ENCODE measurements around the gene SHISA6.

SHISA6 gene

DNA sequence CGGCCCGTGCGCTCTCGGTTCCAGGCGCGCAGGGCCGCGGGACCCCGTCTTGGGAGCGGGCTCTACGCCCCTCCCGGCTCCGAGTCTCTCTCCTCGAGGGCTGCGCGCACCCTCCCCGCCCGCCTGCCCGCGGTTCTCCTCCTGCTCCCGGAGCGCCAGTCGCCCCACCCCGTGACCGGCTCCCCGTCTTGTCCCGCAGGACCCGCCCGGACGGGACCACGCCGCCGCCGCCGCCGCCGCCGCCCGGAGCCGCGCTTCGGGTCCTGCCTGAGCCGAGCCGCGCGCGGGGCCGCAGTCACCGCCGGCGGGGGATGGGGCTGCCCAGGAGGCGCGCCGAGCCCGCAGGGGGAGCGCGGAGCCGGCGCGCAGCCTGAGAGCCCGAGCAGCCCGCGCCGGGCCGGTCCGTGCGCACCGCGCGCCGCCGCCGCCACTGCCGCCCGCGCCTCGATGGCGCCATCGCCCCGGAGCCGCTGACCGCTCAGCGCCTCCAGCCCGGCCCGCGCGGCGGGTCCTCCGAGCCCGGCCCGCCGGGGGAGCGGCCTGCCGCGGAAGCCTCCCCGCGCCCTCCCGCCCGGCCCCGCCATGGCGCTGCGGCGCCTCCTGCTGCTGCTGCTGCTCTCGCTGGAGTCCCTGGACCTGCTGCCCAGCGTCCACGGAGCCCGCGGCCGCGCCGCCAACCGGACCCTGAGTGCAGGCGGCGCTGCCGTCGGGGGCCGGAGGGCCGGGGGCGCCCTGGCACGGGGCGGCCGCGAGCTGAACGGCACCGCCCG, at the start of gene SHISA6:
SHISA6 (plus strand) TSS at position 373 of the 770 bp plus-strand sequence.
- no peak for DNase-seq (ENCODE audit: low read depth in 2 of 2)

- DNase-seq (ENCODE audit: low read depth in 2 of 2), result no peak
Observed at GRCh38 chr17:11195801-11196200, 45.2 kb upstream of the SHISA6 start.

GRCh38 chr17:11204991-11205390, 36.0 kb upstream of the SHISA6 start:
- no peak for DNase-seq (ENCODE audit: low read depth in 2 of 2)

DNA sequence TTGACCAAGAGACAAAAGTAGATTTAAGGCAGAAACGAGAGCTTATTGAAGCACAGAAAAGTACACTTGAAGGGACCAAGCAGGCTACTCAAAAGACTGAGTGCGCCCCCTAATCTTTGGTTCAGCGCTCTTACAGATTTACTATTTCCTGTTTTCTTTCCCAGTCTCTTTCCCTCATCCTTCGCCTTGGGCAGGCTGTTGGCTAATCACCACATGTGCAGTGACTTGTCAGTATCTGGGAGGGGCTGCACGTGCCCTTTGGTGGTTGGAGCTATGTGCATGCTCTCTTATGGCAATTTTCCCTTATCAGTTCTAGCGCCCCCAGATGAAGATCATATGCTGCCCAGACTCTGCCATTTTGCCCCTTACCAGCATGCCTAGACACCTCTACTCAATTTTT, 35.4 kb upstream of the SHISA6 start:
- DNase-seq (ENCODE audit: low read depth in 2 of 2), result no peak

DNA sequence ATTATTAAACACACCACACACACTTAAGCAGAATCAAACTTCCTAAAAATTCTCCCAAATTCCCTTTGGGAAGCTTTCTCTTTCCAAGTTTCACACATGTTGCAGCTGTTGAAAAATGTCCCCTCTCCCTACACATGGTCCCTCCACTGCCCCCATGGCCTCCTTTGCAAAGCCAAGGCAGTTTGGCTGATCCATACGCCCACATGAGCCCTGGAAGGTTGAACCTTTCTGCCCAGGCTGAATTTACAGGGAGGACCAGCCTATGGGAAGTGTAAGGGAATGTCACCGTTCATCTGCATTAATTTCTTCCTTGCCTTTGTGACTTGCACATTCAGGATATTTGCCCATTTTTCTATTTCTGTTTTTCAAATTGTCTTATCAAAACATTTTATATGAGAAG, 31.1 kb upstream of the SHISA6 start:
- no peak for DNase-seq (ENCODE audit: low read depth in 2 of 2)

DNA sequence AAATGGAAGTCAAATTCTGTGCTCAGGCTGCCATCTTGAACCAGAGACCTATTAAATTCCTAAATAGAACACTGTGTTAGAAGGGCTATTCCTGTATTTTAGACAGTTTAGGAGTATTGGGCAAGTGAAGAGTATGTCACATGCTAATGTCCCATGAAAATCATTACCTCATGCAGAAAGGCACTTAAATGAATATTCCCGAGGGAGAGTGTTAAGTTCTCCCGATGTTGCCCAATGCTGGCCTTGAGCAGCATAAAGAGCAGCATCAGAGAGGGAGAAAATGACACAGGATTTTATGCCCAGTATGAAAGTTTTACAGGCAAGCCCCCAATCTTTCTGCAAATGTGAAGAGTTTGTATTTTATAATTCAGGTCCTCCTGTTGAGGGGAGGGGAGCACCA, 28.2 kb upstream of the SHISA6 start:
- no peak for DNase-seq (ENCODE audit: low read depth in 2 of 2)

DNA sequence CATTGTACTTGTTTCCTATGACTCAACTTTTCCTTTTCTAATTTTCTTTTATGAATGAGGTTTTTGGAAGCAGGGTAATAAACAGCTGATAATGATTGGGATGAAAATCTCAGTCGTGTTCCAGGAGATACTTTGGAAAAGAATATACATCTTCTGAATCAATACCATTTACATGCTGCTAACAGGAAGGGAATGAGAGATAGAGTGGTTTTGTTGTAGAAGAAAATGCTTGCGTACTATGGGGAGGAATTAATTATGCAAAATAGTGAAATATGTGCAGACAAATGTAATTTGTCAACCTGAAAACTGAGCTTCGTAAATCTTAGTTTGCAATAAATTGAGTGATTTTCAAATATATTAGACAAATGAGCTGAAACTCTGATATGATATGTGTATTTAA, 24.0 kb upstream of the SHISA6 start:
- DNase-seq (ENCODE audit: low read depth in 2 of 2), result no peak

DNA sequence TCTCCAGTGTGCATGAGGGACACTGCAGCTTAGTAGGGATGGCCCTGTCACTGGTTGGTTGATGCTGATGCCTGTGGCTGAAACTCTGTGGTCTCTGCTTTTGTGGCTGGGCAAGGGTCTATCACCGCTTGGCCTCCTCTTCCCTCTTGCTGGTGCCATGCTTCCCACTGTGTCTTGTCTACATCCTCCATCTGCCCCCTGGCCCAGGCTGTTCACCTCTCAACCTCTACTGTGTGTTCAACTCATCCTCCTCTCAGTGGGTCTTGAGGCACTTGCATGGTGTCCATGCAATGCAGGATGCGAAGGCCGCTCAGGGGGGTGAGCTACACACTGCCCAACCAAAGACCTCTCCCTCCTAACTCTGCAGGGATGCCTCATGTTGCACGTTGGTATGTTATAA, 19.8 kb upstream of the SHISA6 start:
- no peak for DNase-seq (ENCODE audit: low read depth in 2 of 2)

DNA sequence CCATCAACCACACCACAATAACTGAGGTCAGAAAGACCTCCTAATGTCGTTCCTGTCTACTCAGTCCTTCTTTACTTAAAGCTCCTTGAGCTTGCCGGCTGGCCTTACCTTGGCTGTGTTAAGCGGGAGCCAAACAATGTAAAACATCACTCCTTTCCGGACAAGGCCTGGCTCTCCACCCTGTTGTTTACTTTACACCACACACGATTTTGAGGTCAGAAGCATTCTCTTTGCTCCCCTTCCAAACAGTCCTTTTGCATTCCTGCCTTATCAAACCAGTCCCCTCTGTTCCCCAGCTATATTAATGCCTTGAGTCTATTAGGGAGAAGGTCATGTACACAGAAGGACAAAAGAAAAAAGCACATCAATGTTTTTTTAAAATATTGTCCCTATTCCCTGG, 19.3 kb upstream of the SHISA6 start:
- DNase-seq (ENCODE audit: low read depth in 2 of 2), result no peak

DNA sequence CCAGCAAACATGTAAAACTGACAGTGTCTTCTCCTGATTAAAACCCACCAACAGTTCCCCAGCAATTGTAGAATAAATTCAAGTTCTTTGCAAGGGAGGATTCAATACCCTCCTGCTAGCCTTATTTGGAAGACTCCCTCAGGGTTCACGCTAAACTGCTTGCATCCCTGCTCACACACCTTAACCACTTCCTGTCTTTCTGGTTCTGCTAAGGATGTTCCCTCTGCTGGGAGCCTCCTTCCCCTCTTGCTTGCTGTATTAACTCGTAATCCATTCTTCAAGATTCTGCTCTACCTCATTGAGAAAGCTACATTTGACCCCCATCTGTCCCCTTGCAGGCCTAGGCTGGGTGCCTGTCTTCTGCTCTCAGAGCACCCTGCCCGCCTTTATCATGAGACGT, 2.3 kb upstream of the SHISA6 start:
- no peak for DNase-seq (ENCODE audit: low read depth in 2 of 2)

- no peak for DNase-seq (ENCODE audit: low read depth in 2 of 2)
Observed at GRCh38 chr17:11239379-11239970, 1.5 kb upstream of the SHISA6 start.

DNA sequence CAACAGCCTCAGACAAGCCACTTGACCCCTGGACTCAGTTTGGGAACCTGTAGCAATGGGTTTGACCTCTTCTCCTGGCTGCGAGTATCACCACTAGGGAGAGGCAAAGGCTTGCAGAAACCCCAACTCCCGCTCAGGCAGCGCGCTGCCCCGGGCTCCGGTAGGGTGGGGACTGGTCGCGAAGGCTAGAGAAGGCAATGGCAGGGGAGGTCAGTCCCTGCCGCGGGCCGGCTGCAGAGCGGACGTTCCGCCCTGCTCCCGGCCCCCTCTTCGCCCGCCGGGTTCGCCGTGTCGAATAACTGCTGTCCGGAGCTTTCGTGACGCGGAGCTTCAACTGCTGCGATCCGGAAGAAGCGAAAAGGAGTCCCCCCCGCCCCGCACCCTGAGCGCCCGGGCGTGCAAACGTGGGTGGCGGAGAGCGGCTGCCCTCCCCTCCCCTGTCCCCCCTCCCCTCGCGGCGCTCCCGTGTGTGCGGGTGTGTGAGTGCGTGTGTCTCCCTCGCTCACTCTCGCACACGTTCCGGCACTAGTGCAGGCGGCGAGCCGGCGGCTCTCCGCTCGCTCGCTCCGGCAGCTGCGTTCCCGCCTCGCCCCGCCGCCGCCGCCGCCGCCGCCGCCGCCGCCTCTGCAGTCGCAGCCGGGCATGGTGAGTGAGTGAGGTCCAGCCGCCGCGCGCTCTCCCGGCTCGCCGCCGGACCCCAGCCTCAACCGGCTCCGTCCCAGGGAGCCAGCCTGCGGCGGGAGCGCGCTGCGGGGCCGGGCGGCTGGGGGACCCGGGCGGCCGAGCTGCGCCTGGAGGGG, 772 bp upstream of the SHISA6 start:
- no peak for DNase-seq (ENCODE audit: low read depth in 2 of 2)

- no peak for DNase-seq (ENCODE audit: low read depth in 2 of 2)
Observed at GRCh38 chr17:11241611-11242226, 706 bp downstream of the SHISA6 start.

- no peak for DNase-seq (ENCODE audit: low read depth in 2 of 2)
Observed at GRCh38 chr17:11242411-11242810, 1.4 kb downstream of the SHISA6 start.

GRCh38 chr17:11244776-11245175, 3.8 kb downstream of the SHISA6 start:
- DNase-seq (ENCODE audit: low read depth in 2 of 2), result no peak

GRCh38 chr17:11245187-11245586, 4.2 kb downstream of the SHISA6 start:
- DNase-seq (ENCODE audit: low read depth in 2 of 2), result no peak

GRCh38 chr17:11245791-11246190, 4.8 kb downstream of the SHISA6 start:
- no peak for DNase-seq (ENCODE audit: low read depth in 2 of 2)

DNA sequence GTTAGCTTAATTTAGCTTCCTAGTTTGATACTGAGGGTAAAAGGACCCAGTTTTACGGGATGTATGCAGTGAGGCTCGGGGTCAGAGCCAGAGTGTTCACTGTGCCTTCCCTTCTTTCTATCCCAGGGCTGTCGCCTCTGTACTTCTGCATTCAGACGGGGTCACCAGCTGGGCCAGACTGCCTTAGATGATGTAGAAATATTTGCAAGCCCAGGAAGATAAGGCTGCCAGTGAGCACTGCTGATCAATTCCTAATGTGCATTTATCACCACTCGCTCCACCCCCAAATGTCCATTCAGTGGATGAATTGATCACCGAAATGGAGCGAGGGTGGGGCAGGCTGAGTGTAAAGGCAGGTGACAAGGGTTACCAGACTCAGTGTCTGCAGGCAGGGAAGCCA, 9.1 kb downstream of the SHISA6 start:
- DNase-seq (ENCODE audit: low read depth in 2 of 2), result no peak

DNA sequence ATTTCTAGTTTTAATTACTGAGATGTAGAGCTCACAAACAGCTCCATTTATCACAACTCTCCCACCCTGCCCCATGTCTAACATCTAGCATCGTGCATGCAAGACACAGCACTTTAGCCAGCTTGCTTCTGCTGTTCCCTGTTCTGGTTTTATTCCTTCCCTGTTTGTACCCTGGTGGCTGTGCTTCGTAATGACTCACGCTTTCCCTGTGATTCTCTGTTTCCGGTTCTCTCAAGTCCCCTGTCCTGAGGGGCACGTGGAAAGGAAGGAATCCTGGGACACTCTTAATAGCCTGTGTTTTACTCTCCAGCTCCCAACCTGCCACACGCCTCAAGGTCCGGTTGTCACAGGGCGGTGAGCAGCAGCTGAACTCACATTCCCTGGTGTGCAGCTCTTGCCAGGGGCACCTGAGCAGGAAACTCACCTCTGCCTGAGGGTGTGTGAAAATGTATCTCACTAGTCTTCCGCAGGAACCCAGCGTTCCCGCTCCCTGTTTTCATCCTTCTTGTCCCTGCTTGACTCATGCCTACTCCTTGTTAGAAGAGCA, 10.6 kb downstream of the SHISA6 start:
- no peak for DNase-seq (ENCODE audit: low read depth in 2 of 2)

GRCh38 chr17:11252146-11252545, 11.1 kb downstream of the SHISA6 start:
- no peak for DNase-seq (ENCODE audit: low read depth in 2 of 2)

DNA sequence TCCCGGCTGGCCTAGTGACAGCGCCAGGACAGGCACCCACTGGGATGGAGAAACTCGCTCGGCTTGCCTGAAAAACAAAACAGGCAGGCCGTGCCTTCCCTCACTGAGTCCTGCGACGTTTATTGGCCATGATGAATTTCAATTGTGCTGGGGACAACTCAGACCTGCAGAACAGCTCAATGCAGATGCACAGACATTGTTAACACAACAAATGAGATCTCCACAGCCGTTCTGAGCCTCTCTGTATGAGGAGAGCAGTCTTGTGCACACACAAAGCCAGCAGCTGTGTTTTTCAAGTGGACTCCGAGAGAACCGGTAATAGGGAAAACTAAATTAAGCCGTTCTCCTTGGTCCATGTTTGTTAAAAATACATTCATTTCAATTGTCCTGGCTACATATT, 15.9 kb downstream of the SHISA6 start:
- no peak for DNase-seq (ENCODE audit: low read depth in 2 of 2)

DNA sequence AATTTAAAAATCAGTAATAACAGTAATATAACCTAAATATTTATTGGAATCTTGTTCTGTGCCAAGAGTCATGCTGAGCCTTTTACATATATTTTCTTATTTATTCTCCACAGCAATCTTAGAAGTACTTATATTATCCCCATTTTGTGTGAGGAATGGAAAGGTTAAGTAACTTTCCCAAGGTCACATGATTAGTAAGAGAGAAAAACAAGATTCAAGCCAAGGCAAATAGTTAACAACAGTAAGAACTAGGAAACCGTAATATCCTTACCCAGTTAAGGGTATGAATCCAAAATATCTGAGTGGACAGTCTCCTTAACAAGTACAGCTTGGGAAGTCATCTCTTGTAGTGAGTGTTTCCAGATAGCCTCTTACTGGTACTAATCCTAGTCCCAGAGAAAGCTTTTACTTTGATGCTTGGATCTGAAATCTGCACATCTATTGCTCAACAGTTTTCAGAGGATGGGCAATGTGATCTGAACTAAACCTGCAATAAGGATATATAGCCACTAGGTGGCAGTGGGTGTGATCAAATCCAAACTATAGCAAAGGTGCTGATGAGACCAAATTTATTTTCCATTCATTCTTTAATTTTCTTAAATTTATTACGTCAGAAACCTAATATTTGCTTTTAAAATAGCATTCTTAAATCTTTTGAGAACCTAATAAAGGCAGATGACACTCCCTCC, 23.3 kb downstream of the SHISA6 start:
- DNase-seq (ENCODE audit: low read depth in 2 of 2), result no peak

Data from fibroblast of skin of left quadriceps (primary cell).